Spleen (tissue), 7 donors: Measurements from ENCODE around the gene ETHE1.

Source experiments
- POLR2A ChIP-seq, 3 donors: fragments of 450-650 bp; IDR thresholded peaks; one replicate each; pipeline ENCODE4 v1.5.1; 2017; ENCODE audit warnings: antibody characterized with exemption in 3 of 3, mild to moderate bottlenecking in 1 of 3
- TF ChIP-seq, protein P1 (sequence below), 11 experiments: fragments of 200-600 bp in 7 of 11; fragments of 450-650 bp in 4 of 11; sonication (generic) in 4 of 11; IDR thresholded peaks in 8 of 11; conservative IDR thresholded peaks in 3 of 11; 1 replicate in 7 of 11; 2 replicates in 4 of 11; pipeline versions ENCODE4 v1.4.0 to v1.8.0; 2016 to 2021; ENCODE audit warnings: antibody characterized with exemption in 11 of 11, inconsistent platforms in 4 of 11, mild to moderate bottlenecking in 1 of 11
- donor health status: DM: no; HTN: no; CAD: no; lungs with moderate emphysema.
- donor health status: DM: no; HTN: no; CAD: no.
- donor health status: DM: no; HTN: no; CAD: no.

DNA sequence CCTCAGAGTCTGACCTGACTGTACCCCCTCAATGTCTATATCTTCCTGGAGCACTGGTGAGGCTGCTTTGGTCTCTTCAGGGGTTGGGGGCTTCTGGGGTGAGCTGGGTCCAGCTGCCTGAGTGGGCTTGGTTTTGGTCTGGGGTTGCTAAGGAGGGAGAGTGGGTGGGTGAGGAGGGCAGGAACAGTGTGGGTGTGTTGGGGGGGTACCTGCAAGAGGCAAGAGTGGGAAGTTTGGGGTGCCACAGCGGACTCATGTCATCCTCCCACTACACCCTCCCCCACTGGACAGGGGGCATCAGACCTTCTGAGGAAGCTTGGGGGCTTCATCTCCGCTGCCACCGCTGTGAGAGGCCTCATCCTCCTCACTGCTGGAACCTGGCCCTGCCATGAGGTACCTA lies 19.6 kb upstream of the ETHE1 start:
- TF ChIP-seq, protein P1, sequence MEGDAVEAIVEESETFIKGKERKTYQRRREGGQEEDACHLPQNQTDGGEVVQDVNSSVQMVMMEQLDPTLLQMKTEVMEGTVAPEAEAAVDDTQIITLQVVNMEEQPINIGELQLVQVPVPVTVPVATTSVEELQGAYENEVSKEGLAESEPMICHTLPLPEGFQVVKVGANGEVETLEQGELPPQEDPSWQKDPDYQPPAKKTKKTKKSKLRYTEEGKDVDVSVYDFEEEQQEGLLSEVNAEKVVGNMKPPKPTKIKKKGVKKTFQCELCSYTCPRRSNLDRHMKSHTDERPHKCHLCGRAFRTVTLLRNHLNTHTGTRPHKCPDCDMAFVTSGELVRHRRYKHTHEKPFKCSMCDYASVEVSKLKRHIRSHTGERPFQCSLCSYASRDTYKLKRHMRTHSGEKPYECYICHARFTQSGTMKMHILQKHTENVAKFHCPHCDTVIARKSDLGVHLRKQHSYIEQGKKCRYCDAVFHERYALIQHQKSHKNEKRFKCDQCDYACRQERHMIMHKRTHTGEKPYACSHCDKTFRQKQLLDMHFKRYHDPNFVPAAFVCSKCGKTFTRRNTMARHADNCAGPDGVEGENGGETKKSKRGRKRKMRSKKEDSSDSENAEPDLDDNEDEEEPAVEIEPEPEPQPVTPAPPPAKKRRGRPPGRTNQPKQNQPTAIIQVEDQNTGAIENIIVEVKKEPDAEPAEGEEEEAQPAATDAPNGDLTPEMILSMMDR (IDR thresholded peaks at IDR 0.05 in 8 of 11, conservative IDR thresholded peaks at IDR 0.05 in 3 of 11): no peak
- TF ChIP-seq POLR2A (IDR thresholded peaks at IDR 0.05): no peak
